ENCODE measurements around the gene MUC4.

GRCh38 chr3:195753581-195753980 is 58.1 kb downstream of the MUC4 start:
- TF ChIP-seq PTTG1 (tag; IDR thresholded peaks at IDR 0.05; ENCODE audit: low read depth): no peak
- TF ChIP-seq CTCF (IDR thresholded peaks at IDR 0.05 in 2 of 3, conservative IDR thresholded peaks at IDR 0.05 in 1 of 3; ENCODE audit: insufficient read depth in 2 of 3, low read depth in 1 of 3, low read length in 3 of 3): no peak

All from K562 (cell line).